IMR-90 (cell line): ENCODE data around the gene CDH23. TPM values are rescaled to one million over a fixed set of nuclear protein-coding genes. Genes with fewer than 3 reads are reported as not detected.

Source experiments
- ATAC-seq: fragments of 200-7000 bp; cut with Tn5 transposase; 2 replicates; pipeline ENCODE4 v1.9.1; 2020; ENCODE audit warnings: low read depth, mild to moderate bottlenecking, moderate library complexity
- BruUV-seq: library from RNA; stranded (reverse); fragments of 400-500 nt; replicated peaks from 2 replicates; lab custom pipeline; 2021; lab: Mats Ljungman, UMichigan
- CTCF ChIA-PET: fragments of 300-600 bp; formaldehyde crosslinking; extraction: SDS; loops from one replicate; lab custom pipeline; 2021; ENCODE audit warnings: antibody characterized with exemption; lab: Yijun Ruan, JAX
- POLR2A ChIA-PET: fragments of 300-600 bp; sonication (Branson Sonifier 250); formaldehyde crosslinking; loops from one replicate; lab custom pipeline; 2022; ENCODE audit warnings: antibody characterized with exemption; ENCODE audit not compliant: unreplicated experiment; lab: Charles Lee
- DNase-seq: peaks from one replicate; pipeline ENCODE4 v3.0.0; 2013
- H2AFZ ChIP-seq: replicated peaks from 2 replicates; pipeline ENCODE3; 2013; ENCODE audit warnings: low read length, mild to moderate bottlenecking; ENCODE audit not compliant: poor library complexity
- H2AK5ac ChIP-seq: 2 replicates; pipeline ENCODE4 v1.6.1; 2013; ENCODE audit warnings: low read depth, low read length, inconsistent platforms
- H2AK9ac ChIP-seq: replicated peaks from 2 replicates; pipeline ENCODE3; 2013; ENCODE audit warnings: mild to moderate bottlenecking, low read depth, low read length, moderate library complexity; ENCODE audit not compliant: poor library complexity
- H2BK120ac ChIP-seq: 2 replicates; pipeline ENCODE4 v1.6.1; 2013; ENCODE audit warnings: low read depth, low read length, inconsistent platforms
- H2BK15ac ChIP-seq: 3 replicates; pipeline ENCODE4 v1.6.1; 2013; ENCODE audit warnings: low read depth, low read length, inconsistent platforms
- H2BK20ac ChIP-seq: 2 replicates; pipeline ENCODE4 v1.6.1; 2013; ENCODE audit warnings: low read depth, mild to moderate bottlenecking, inconsistent platforms, low read length, moderate library complexity
- H2BK5ac ChIP-seq: 2 replicates; pipeline ENCODE4 v1.6.1; 2013; ENCODE audit warnings: mild to moderate bottlenecking, low read depth, low read length, inconsistent platforms; ENCODE audit not compliant: poor library complexity, severe bottlenecking
- H3K14ac ChIP-seq: replicated peaks from 2 replicates; pipeline ENCODE4 v1.6.1; 2013; ENCODE audit warnings: low read depth, low read length, inconsistent platforms
- H3K18ac ChIP-seq: 2 replicates; pipeline ENCODE4 v1.6.1; 2013; ENCODE audit warnings: low read depth, low read length, control low read depth
- H3K23ac ChIP-seq: 2 replicates; pipeline ENCODE4 v1.6.1; 2013; ENCODE audit warnings: low read depth, low read length, inconsistent platforms
- H3K27ac ChIP-seq: 2 replicates; pipeline ENCODE4 v1.5.1; 2013; ENCODE audit warnings: mild to moderate bottlenecking, control low read depth, low read length; ENCODE audit not compliant: insufficient read depth
- H3K27me3 ChIP-seq: 2 replicates; pipeline ENCODE4 v1.6.1; 2013; ENCODE audit warnings: low read length; ENCODE audit not compliant: control insufficient read depth, insufficient read depth
- H3K36me3 ChIP-seq: 2 replicates; pipeline ENCODE4 v1.6.1; 2013; ENCODE audit warnings: low read length, mixed read lengths; ENCODE audit not compliant: control insufficient read depth, insufficient read depth
- H3K4ac ChIP-seq: 2 replicates; pipeline ENCODE4 v1.6.1; 2013; ENCODE audit warnings: low read depth, low read length, inconsistent platforms
- H3K4me1 ChIP-seq: 2 replicates; pipeline ENCODE4 v1.6.1; 2013; ENCODE audit warnings: low read length, mixed read lengths; ENCODE audit not compliant: control insufficient read depth, insufficient read depth
- H3K4me2 ChIP-seq: 2 replicates; pipeline ENCODE4 v1.6.1; 2013; ENCODE audit warnings: low read depth, mild to moderate bottlenecking, control low read depth, low read length, moderate library complexity
- H3K4me3 ChIP-seq: 2 replicates; pipeline ENCODE4 v1.5.1; 2013; ENCODE audit warnings: low read depth, mild to moderate bottlenecking, control low read depth, low read length, moderate library complexity; ENCODE audit not compliant: insufficient read depth
- H3K56ac ChIP-seq: 2 replicates; pipeline ENCODE4 v1.6.1; 2013; ENCODE audit warnings: low read length, inconsistent platforms; ENCODE audit not compliant: insufficient read depth; ENCODE audit errors: extremely low read depth
- H3K79me1 ChIP-seq, 2 experiments: 2 replicates each; pipeline ENCODE4 v1.6.1; 2013; ENCODE audit warnings: low read length in 2 of 2, inconsistent platforms in 1 of 2, low read depth in 1 of 2
- H3K9ac ChIP-seq: 2 replicates; pipeline ENCODE4 v1.6.1; 2013; ENCODE audit warnings: low read depth, low read length, control low read depth
- H3K9me1 ChIP-seq: 2 replicates; pipeline ENCODE4 v1.6.1; 2013; ENCODE audit warnings: low read length, inconsistent platforms; ENCODE audit not compliant: insufficient read depth
- H3K9me3 ChIP-seq: 2 replicates; pipeline ENCODE4 v1.6.1; 2013; ENCODE audit warnings: low read length; ENCODE audit not compliant: control insufficient read depth, insufficient read depth
- H4K20me1 ChIP-seq: 2 replicates; pipeline ENCODE4 v1.6.1; 2013; ENCODE audit warnings: low read length, inconsistent platforms; ENCODE audit not compliant: insufficient read depth
- H4K5ac ChIP-seq: 2 replicates; pipeline ENCODE4 v1.6.1; 2013; ENCODE audit warnings: mild to moderate bottlenecking, low read depth, low read length, control low read depth
- H4K8ac ChIP-seq, 2 experiments: 2 replicates each; pipeline ENCODE4 v1.6.1; 2013; ENCODE audit warnings: low read depth in 2 of 2, low read length in 2 of 2, control low read depth in 1 of 2, inconsistent platforms in 1 of 2
- H4K91ac ChIP-seq: 2 replicates; pipeline ENCODE4 v1.6.1; 2013; ENCODE audit warnings: low read depth, low read length, inconsistent platforms; ENCODE audit not compliant: insufficient read depth
- BHLHE40 ChIP-seq: fragments of 150-350 bp; IDR thresholded peaks from 2 replicates; pipeline ENCODE4 v1.6.1; 2016; ENCODE audit warnings: mild to moderate bottlenecking, low read depth, low read length
- FOS ChIP-seq: fragments of 150-350 bp; IDR thresholded peaks from 2 replicates; pipeline ENCODE4 v1.6.1; 2016; ENCODE audit warnings: low read depth, low read length
- RCOR1 ChIP-seq: IDR thresholded peaks from 2 replicates; pipeline ENCODE4 v1.6.1; 2012; ENCODE audit warnings: mild to moderate bottlenecking, low read length, improper control_type of control experiment; ENCODE audit not compliant: insufficient replicate concordance
- RFX5 ChIP-seq: IDR thresholded peaks from 2 replicates; pipeline ENCODE4 v1.8.0; 2012; ENCODE audit warnings: low read depth, mild to moderate bottlenecking, low read length, moderate library complexity
- SMC3 ChIP-seq: fragments of 150-350 bp; IDR thresholded peaks from 2 replicates; pipeline ENCODE4 v1.6.1; 2016; ENCODE audit warnings: low read depth, mild to moderate bottlenecking, antibody characterized with exemption, low read length, moderate library complexity
- WGBS, 2 experiments: methylation state at CpG; one replicate each; pipeline versions ENCODE4 v1.1.5 to v1.1.7; 2013; ENCODE audit warnings: missing lambda C conversion rate in 2 of 2; ENCODE audit not compliant: insufficient read length in 1 of 2; ENCODE audit errors: extremely low coverage in 2 of 2; 5-methylcytosine and 5-hydroxymethylcytosine counted together
- dilution Hi-C: fragments of 300-500 bp; cut with HindIII; formaldehyde crosslinking; loops from one replicate; pipeline ENCODE4 v1.14.3; 2018; ENCODE audit warnings: low sequenced_read_pairs; ENCODE audit not compliant: unreplicated experiment
- in situ Hi-C: fragments of 300-500 bp; cut with MboI; formaldehyde crosslinking; loops from 3 replicates; pipeline ENCODE4 v1.14.3; 2019; ENCODE audit warnings: low sequenced_read_pairs, inconsistent platforms, mixed read lengths
- intact Hi-C: fragments of 100-400 bp; cut with micrococcal nuclease; formaldehyde crosslinking; loops from 2 replicates; pipeline ENCODE4 v1.10.0; 2022
- polyA plus RNA-seq, 3 experiments: library from polyadenylated mRNA; depleted of rRNA; stranded (reverse); fragments of >200 nt; gene quantifications; 2 replicates each; pipeline ENCODE4 v1.2.3, GENCODE V29; 2012; ENCODE audit warnings: low replicate concordance in 1 of 3
- total RNA-seq: library from RNA; depleted of rRNA; stranded (reverse); fragments of >200 nt; gene quantifications from 2 replicates; pipeline ENCODE4 v1.2.3, GENCODE V29; 2012

CDH23 gene
- total and polyA plus RNA-seq, 2 of the 4 experiments (the other 2 are of a cell fraction) = under 0.01 to 0.03 TPM

GRCh38 chr10:71414359-71414758 is 17.6 kb downstream of the CDH23 start:
- Histone ChIP-seq H3K4ac (no peak overlapping the region), H3K14ac (no peak overlapping the region), H4K5ac (no peak overlapping the region), H4K91ac (no peak overlapping the region), H4K20me1 (no peaks in the 10 kb centered on the region), H3K4me3 (no peak overlapping the region), H3K4me1 (no peaks in the 10 kb centered on the region), H2BK15ac (no peak overlapping the region), H2AK9ac (no peak overlapping the region), H3K27me3 (peaks cover 1% of the 10 kb centered on the region; the same call in 1 of the 2 replicates), H3K27ac (no peak overlapping the region), H3K9me3 (peaks cover 7% of the 10 kb centered on the region; the same call in 1 of the 2 replicates), H3K9me1 (no peaks in the 10 kb centered on the region), H4K8ac (no peak overlapping the region), H3K36me3 (no peaks in the 10 kb centered on the region), H2BK20ac (no peak overlapping the region), H2BK5ac (no peak overlapping the region), H3K23ac (no peak overlapping the region), H2BK120ac (no peak overlapping the region), H3K18ac (no peak overlapping the region), H3K9ac (no peak overlapping the region), H3K56ac (no peak overlapping the region), H3K4me2 (no peak overlapping the region), H2AK5ac (no peak overlapping the region), H3K79me1 (no peaks in the 10 kb centered on the region), H2AFZ (no peak overlapping the region)
- no peak for ATAC-seq
- in situ Hi-C loops (no loop called here), dilution Hi-C loops (no loop called here), intact Hi-C loops (no loop called here)
- ChIA-PET POLR2A (no interaction called here), CTCF (no interaction called here)
- TF ChIP-seq BHLHE40 (no peak), RCOR1 (no peak), FOS (no peak), RFX5 (no peak), SMC3 (no peak)
- DNase-seq = no peak
- no TSS peak for BruUV-seq
- no CpG with 5 or more reads among the region's 1 CpG for WGBS, 2 experiments
